ENCODE results near the gene GPC3. TPM values are rescaled to one million over a fixed set of nuclear protein-coding genes. Genes with fewer than 3 reads are reported as not detected.

The GPC3 gene
- total and polyA plus RNA-seq, 4 donors, result 8.3 to 270 (median 52.4) TPM

DNA sequence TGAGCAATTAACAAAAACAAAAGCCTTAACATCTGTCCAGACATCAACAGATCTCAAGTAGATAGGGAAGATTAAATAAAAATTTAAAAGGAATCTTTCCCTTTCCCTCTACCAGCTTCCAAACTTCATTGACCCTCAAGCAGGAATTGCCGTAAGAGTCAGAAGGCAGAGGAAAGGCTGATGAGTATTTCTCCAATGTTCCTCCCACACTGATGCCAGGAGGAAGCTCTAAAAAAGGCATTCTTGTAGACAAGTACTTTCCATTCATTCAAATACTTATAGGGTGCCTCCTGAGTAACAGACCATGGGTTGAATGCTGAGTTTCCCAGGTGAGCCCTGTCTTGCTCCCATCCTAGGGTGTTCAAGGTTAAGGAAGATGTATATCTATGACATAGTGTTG is 418.5 kb downstream of the GPC3 start:
- H3K9ac ChIP-seq (ENCODE audit: insufficient read depth in 1 of 2, low read length in 2 of 2), result no peak overlapping the region
- no peaks in the 10 kb centered on the region for H3K4me1 ChIP-seq (ENCODE audit: control insufficient read depth in 5 of 5, insufficient read depth in 5 of 5, low read length in 5 of 5)
- TF ChIP-seq, protein P1, sequence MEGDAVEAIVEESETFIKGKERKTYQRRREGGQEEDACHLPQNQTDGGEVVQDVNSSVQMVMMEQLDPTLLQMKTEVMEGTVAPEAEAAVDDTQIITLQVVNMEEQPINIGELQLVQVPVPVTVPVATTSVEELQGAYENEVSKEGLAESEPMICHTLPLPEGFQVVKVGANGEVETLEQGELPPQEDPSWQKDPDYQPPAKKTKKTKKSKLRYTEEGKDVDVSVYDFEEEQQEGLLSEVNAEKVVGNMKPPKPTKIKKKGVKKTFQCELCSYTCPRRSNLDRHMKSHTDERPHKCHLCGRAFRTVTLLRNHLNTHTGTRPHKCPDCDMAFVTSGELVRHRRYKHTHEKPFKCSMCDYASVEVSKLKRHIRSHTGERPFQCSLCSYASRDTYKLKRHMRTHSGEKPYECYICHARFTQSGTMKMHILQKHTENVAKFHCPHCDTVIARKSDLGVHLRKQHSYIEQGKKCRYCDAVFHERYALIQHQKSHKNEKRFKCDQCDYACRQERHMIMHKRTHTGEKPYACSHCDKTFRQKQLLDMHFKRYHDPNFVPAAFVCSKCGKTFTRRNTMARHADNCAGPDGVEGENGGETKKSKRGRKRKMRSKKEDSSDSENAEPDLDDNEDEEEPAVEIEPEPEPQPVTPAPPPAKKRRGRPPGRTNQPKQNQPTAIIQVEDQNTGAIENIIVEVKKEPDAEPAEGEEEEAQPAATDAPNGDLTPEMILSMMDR (IDR thresholded peaks at IDR 0.05; ENCODE audit: control extremely low read depth, extremely low read depth), result no peak
- H3K27me3 ChIP-seq (ENCODE audit: control insufficient read depth in 3 of 3, insufficient read depth in 3 of 3, low read length in 2 of 3), result peaks cover 0 to 24% (median 9%) of the 10 kb centered on the region in 3 donors
- no peaks in the 10 kb centered on the region for H3K36me3 ChIP-seq (ENCODE audit: control insufficient read depth in 4 of 4, insufficient read depth in 4 of 4, low read length in 4 of 4)
- H3K4me3 ChIP-seq, result no peak overlapping the region
- H3K27ac ChIP-seq (ENCODE audit: low read depth in 1 of 2, low read length in 1 of 2), result no peak overlapping the region
- ATAC-seq (ENCODE audit: insufficient read depth, low FRiP score) (no peak), DNase-seq (no peak)
- WGBS, 2 donors, result 88 to 91% methylated on average over 1 of the region's 1 CpG
- no peaks in the 10 kb centered on the region for H3K9me3 ChIP-seq (ENCODE audit: control insufficient read depth in 4 of 4, insufficient read depth in 3 of 4, low read length in 3 of 4)

DNA sequence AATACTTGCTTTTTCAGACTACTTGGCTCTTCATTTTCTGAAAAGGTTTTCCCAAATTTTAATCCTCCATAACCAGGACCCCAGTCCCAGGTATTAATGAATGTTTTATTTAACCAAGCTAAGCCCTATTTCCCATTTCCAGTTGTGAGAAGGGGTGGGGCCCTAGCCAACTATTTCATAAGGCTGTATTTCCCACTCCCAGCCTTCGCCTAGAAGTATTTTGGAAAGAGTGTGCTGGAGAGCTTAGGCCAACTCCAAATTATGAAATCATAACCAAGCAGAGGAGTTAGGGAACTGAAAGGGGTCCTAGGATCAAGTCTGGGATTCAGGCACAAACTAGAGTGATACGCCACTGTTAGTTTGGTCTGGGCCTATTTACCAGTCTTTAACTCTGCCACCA is 421.7 kb downstream of the GPC3 start:
- H3K27ac ChIP-seq (ENCODE audit: low read depth in 1 of 2, low read length in 1 of 2), result no peak overlapping the region
- 69 to 80% methylated on average over 2 of the region's 2 CpGs for WGBS, 2 donors
- no peak overlapping the region for H3K9ac ChIP-seq (ENCODE audit: insufficient read depth in 1 of 2, low read length in 2 of 2)
- H3K36me3 ChIP-seq (ENCODE audit: control insufficient read depth in 4 of 4, insufficient read depth in 4 of 4, low read length in 4 of 4), result no peaks in the 10 kb centered on the region
- no peaks in the 10 kb centered on the region for H3K9me3 ChIP-seq (ENCODE audit: control insufficient read depth in 4 of 4, insufficient read depth in 3 of 4, low read length in 3 of 4)
- no peak for ATAC-seq (ENCODE audit: insufficient read depth, low FRiP score)
- H3K4me3 ChIP-seq, result no peak overlapping the region
- H3K27me3 ChIP-seq (ENCODE audit: control insufficient read depth in 3 of 3, insufficient read depth in 3 of 3, low read length in 2 of 3), result peaks cover 0 to 21% (median 9%) of the 10 kb centered on the region in 3 donors
- TF ChIP-seq, protein P1 (IDR thresholded peaks at IDR 0.05; ENCODE audit: control extremely low read depth, extremely low read depth), result no peak
- H3K4me1 ChIP-seq (ENCODE audit: control insufficient read depth in 5 of 5, insufficient read depth in 5 of 5, low read length in 5 of 5), result no peaks in the 10 kb centered on the region
- DNase-seq, result no peak

DNA sequence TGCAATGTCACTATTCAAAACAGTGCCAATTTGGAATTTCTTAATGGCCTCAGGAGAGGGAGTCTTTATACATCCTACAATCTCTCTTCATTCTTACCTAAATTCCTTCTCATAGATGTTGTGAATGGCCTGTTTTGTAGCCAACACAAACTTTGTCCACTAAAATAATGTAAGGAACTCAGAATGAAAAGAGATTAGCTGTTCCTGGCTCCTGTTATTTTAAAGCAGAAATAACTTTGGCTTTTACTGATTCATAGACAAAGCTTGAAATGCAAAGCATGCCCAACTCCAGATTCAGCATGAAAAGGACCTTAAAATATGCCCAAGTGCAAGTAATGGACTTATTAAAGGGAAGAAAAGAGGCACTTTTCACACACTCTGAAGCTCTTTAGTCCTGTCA is 424.1 kb downstream of the GPC3 start:
- no peak for DNase-seq
- peaks cover 0 to 15% (median 6%) of the 10 kb centered on the region in 3 donors for H3K27me3 ChIP-seq (ENCODE audit: control insufficient read depth in 3 of 3, insufficient read depth in 3 of 3, low read length in 2 of 3)
- no peak for ATAC-seq (ENCODE audit: insufficient read depth, low FRiP score)
- H3K36me3 ChIP-seq (ENCODE audit: control insufficient read depth in 4 of 4, insufficient read depth in 4 of 4, low read length in 4 of 4), result no peaks in the 10 kb centered on the region
- no peak overlapping the region for H3K4me3 ChIP-seq
- no peak overlapping the region for H3K27ac ChIP-seq (ENCODE audit: low read depth in 1 of 2, low read length in 1 of 2)
- no peaks in the 10 kb centered on the region for H3K4me1 ChIP-seq (ENCODE audit: control insufficient read depth in 5 of 5, insufficient read depth in 5 of 5, low read length in 5 of 5)
- H3K9me3 ChIP-seq (ENCODE audit: control insufficient read depth in 4 of 4, insufficient read depth in 3 of 4, low read length in 3 of 4), result no peaks in the 10 kb centered on the region
- H3K9ac ChIP-seq (ENCODE audit: insufficient read depth in 1 of 2, low read length in 2 of 2), result no peak overlapping the region
- TF ChIP-seq, protein P1 (IDR thresholded peaks at IDR 0.05; ENCODE audit: control extremely low read depth, extremely low read depth), result no peak

DNA sequence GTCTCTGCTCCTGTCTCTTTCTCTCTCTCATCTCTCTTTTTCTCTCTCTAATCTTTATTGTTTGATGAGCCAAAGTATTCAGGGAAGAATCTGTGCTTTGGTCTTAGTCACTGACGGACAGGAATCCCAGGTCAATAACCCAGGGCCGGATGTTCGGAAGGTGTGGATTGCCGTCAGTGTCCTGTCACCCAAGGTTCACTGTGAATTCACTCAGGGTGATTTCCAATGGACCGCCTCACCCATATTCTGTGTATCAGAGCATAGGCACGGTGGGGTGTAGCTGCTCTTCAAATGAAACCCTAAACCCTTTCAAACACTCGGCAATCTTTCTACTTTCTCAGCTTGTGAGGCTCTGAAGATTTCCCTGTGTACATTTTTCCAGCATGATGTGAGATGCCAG is 425.5 kb downstream of the GPC3 start:
- peaks cover 0 to 2% (median 0%) of the 10 kb centered on the region in 4 donors for H3K36me3 ChIP-seq (ENCODE audit: control insufficient read depth in 4 of 4, insufficient read depth in 4 of 4, low read length in 4 of 4)
- TF ChIP-seq, protein P1 (IDR thresholded peaks at IDR 0.05; ENCODE audit: control extremely low read depth, extremely low read depth), result no peak
- H3K4me1 ChIP-seq (ENCODE audit: control insufficient read depth in 5 of 5, insufficient read depth in 5 of 5, low read length in 5 of 5), result no peaks in the 10 kb centered on the region
- H3K4me3 ChIP-seq, result no peak overlapping the region
- DNase-seq, result no peak
- H3K9me3 ChIP-seq (ENCODE audit: control insufficient read depth in 4 of 4, insufficient read depth in 3 of 4, low read length in 3 of 4), result peaks cover 0 to 2% (median under 1%) of the 10 kb centered on the region in 4 donors
- WGBS, 2 donors, result 78 to 88% methylated on average over 7 of the region's 7 CpGs
- no peak for ATAC-seq (ENCODE audit: insufficient read depth, low FRiP score)
- H3K9ac ChIP-seq (ENCODE audit: insufficient read depth in 1 of 2, low read length in 2 of 2), result no peak overlapping the region
- no peak overlapping the region for H3K27ac ChIP-seq (ENCODE audit: low read depth in 1 of 2, low read length in 1 of 2)
- peaks cover 0 to 15% (median 6%) of the 10 kb centered on the region in 3 donors for H3K27me3 ChIP-seq (ENCODE audit: control insufficient read depth in 3 of 3, insufficient read depth in 3 of 3, low read length in 2 of 3)
